Measurements from ENCODE around the gene UBE2D2.
A peak's percentile ranks its signal among the peaks of the same experiment; 100 is the strongest.

The UBE2D2 gene

DNA sequence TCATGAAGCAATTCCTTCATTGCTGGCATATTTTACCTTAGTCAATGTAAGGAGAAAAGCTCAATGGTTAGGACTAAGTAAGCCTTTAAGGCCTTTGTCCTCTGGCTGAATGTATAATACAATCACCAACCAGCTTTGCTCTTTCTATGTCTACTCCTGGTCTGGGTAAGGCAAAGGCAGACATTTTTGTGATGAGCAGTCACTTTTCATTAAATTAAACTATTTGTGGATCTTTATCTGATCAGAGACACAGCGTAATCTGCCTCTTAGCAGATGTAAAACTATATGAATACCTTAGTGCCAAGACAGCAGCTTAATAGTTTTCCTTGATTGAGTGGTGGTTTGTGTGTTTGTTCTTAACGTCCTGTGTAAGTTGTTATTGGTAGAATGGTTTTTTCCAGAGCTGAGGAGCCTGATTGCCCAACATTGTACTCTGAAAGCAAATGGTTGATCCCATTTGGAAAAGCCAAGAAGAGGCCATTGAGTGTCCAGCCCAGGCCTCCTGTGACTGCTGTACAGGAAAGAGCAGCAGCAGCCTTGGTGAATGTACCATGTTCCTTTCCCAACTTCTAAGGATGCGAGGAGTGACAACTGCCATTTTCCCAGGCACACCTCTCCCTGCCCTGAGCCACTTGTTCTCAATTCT lies 70.5 kb downstream of the UBE2D2 start:
- H3K27me3 ChIP-seq (ENCODE audit: insufficient read depth, poor library complexity, severe bottlenecking): no peaks in the 10 kb centered on the region
- no peak overlapping the region for H3K4me3 ChIP-seq (replicated peaks; ENCODE audit: insufficient read depth, low read length)
- TF ChIP-seq GABPA (IDR thresholded peaks at IDR 0.05; ENCODE audit: low read depth): no peak
- no peak for TF ChIP-seq SPI1 (IDR thresholded peaks at IDR 0.05; ENCODE audit: borderline replicate concordance, low read depth)
- TF ChIP-seq, protein P1, sequence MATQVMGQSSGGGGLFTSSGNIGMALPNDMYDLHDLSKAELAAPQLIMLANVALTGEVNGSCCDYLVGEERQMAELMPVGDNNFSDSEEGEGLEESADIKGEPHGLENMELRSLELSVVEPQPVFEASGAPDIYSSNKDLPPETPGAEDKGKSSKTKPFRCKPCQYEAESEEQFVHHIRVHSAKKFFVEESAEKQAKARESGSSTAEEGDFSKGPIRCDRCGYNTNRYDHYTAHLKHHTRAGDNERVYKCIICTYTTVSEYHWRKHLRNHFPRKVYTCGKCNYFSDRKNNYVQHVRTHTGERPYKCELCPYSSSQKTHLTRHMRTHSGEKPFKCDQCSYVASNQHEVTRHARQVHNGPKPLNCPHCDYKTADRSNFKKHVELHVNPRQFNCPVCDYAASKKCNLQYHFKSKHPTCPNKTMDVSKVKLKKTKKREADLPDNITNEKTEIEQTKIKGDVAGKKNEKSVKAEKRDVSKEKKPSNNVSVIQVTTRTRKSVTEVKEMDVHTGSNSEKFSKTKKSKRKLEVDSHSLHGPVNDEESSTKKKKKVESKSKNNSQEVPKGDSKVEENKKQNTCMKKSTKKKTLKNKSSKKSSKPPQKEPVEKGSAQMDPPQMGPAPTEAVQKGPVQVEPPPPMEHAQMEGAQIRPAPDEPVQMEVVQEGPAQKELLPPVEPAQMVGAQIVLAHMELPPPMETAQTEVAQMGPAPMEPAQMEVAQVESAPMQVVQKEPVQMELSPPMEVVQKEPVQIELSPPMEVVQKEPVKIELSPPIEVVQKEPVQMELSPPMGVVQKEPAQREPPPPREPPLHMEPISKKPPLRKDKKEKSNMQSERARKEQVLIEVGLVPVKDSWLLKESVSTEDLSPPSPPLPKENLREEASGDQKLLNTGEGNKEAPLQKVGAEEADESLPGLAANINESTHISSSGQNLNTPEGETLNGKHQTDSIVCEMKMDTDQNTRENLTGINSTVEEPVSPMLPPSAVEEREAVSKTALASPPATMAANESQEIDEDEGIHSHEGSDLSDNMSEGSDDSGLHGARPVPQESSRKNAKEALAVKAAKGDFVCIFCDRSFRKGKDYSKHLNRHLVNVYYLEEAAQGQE (IDR thresholded peaks at IDR 0.05; ENCODE audit: insufficient replicate concordance, low read depth): no peak
- no peak for TF ChIP-seq POLR2AphosphoS5 (IDR thresholded peaks at IDR 0.05; ENCODE audit: low read depth)
- TF ChIP-seq, protein P2, sequence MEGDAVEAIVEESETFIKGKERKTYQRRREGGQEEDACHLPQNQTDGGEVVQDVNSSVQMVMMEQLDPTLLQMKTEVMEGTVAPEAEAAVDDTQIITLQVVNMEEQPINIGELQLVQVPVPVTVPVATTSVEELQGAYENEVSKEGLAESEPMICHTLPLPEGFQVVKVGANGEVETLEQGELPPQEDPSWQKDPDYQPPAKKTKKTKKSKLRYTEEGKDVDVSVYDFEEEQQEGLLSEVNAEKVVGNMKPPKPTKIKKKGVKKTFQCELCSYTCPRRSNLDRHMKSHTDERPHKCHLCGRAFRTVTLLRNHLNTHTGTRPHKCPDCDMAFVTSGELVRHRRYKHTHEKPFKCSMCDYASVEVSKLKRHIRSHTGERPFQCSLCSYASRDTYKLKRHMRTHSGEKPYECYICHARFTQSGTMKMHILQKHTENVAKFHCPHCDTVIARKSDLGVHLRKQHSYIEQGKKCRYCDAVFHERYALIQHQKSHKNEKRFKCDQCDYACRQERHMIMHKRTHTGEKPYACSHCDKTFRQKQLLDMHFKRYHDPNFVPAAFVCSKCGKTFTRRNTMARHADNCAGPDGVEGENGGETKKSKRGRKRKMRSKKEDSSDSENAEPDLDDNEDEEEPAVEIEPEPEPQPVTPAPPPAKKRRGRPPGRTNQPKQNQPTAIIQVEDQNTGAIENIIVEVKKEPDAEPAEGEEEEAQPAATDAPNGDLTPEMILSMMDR (IDR thresholded peaks at IDR 0.05; ENCODE audit: insufficient read depth, low read length): no peak
- DNase-seq (ENCODE audit: low read depth in 1 of 2, low spot score in 1 of 2): no peak
- H3K27ac ChIP-seq (replicated peaks): no peak overlapping the region

DNA sequence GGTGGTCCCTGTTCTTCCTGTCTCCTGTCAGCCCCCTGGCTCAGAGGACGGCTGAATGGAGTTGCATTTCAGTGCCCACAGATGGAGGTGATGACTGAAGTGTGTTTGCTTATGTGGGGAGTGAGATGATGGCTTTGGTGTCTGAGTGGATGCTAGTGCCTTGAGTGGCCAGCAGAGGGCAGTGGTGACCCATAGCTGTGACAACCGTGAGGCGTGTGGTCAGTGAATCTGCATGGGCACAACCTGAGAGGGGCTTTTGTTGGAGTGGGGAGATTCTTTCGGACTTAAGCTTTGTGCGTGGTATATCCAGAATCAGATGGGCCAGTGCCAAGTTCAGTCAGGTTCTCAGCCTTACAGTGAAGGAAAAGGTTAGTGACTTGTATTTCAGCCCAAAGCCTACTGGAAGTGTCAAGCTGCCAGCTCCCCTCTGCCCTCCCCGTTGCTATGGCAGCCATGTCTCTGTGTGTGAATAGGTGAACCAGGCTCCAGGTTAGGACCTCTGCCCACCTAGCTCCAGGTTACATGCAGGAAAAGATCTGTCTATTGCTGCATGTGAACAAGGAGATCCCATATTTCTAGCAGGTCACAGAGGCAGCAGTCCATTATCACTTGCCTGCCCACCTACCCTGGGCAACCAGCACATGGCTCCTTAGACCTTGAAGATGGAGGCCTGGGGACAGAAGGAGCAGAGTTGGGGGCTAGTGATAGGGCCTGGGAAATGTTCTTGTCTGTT lies 72.3 kb downstream of the UBE2D2 start:
- no peak overlapping the region for H3K4me3 ChIP-seq (replicated peaks; ENCODE audit: insufficient read depth, low read length)
- TF ChIP-seq POLR2AphosphoS5 (IDR thresholded peaks at IDR 0.05; ENCODE audit: low read depth) (no peak), GABPA (IDR thresholded peaks at IDR 0.05; ENCODE audit: low read depth) (no peak), SPI1 (IDR thresholded peaks at IDR 0.05; ENCODE audit: borderline replicate concordance, low read depth) (no peak)
- TF ChIP-seq, protein P2 (IDR thresholded peaks at IDR 0.05; ENCODE audit: insufficient read depth, low read length): peak; percentile 77
- TF ChIP-seq, protein P1 (IDR thresholded peaks at IDR 0.05; ENCODE audit: insufficient replicate concordance, low read depth): no peak
- no peaks in the 10 kb centered on the region for H3K27me3 ChIP-seq (ENCODE audit: insufficient read depth, poor library complexity, severe bottlenecking)
- DNase-seq (ENCODE audit: low read depth in 1 of 2, low spot score in 1 of 2): peak in 1 of 2 experiments; percentile 39
- no peak overlapping the region for H3K27ac ChIP-seq (replicated peaks)

DNA sequence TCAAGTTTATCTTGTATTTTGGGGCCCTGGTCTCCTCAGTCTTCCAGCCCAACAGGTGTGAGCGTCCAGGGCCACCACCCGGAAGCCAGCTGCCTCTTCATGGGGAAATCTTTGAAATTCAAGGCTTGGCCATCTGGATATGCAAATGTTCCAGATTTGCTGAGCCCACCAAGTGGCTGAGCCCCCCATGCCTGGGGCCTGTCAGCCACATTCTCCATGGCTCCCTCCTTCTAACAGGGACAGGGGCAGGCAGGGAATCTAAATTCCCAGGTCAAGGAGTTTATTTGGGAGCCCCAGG lies 72.8 kb downstream of the UBE2D2 start:
- Histone ChIP-seq H3K27me3 (ENCODE audit: insufficient read depth, poor library complexity, severe bottlenecking) (no peaks in the 10 kb centered on the region), H3K4me3 (replicated peaks; ENCODE audit: insufficient read depth, low read length) (no peak overlapping the region), H3K27ac (replicated peaks) (no peak overlapping the region)
- TF ChIP-seq GABPA (IDR thresholded peaks at IDR 0.05; ENCODE audit: low read depth) (no peak), SPI1 (IDR thresholded peaks at IDR 0.05; ENCODE audit: borderline replicate concordance, low read depth) (no peak), POLR2AphosphoS5 (IDR thresholded peaks at IDR 0.05; ENCODE audit: low read depth) (no peak)
- TF ChIP-seq, protein P2 (IDR thresholded peaks at IDR 0.05; ENCODE audit: insufficient read depth, low read length): no peak
- TF ChIP-seq, protein P1 (IDR thresholded peaks at IDR 0.05; ENCODE audit: insufficient replicate concordance, low read depth): no peak
- DNase-seq (ENCODE audit: low read depth in 1 of 2, low spot score in 1 of 2): no peak

Measured in HL-60 (cell line).